LNCaP clone FGC (cell line): ENCODE measurements around the gene CACNA2D3.
A peak's percentile ranks its signal among the peaks of the same experiment; 100 is the strongest.

Experiments used
- DNase-seq: peaks from one replicate; pipeline ENCODE4 v3.0.0-alpha.2; 2011; ENCODE audit warnings: low read depth
- H3K4me3 ChIP-seq: 2 replicates; pipeline ENCODE4 v1.5.1; 2011; ENCODE audit warnings: mild to moderate bottlenecking, low read depth, low read length, control low read depth
- CTCF ChIP-seq: IDR thresholded peaks from 2 replicates; pipeline ENCODE4 v1.5.1; 2012; ENCODE audit warnings: mild to moderate bottlenecking; ENCODE audit not compliant: control insufficient read depth, insufficient read depth; ENCODE audit errors: extremely low read depth

The CACNA2D3 gene

GRCh38 chr3:54358316-54358715 is 236.0 kb downstream of the CACNA2D3 start:
- DNase-seq, result no peak
- TF ChIP-seq CTCF, result no peak
- no peak overlapping the region for H3K4me3 ChIP-seq

GRCh38 chr3:54358969-54359694 is 236.8 kb downstream of the CACNA2D3 start:
- TF ChIP-seq CTCF, result no peak
- peak; percentile 86 for DNase-seq
- no peak overlapping the region for H3K4me3 ChIP-seq

- TF ChIP-seq CTCF, result no peak
- H3K4me3 ChIP-seq, result no peak overlapping the region
- DNase-seq, result no peak
These were observed 238.0 kb downstream of the CACNA2D3 start for GRCh38 chr3:54360320-54360719.

GRCh38 chr3:54361746-54362283 is 239.5 kb downstream of the CACNA2D3 start:
- TF ChIP-seq CTCF, result no peak
- H3K4me3 ChIP-seq, result no peak overlapping the region
- DNase-seq, result no peak

DNA sequence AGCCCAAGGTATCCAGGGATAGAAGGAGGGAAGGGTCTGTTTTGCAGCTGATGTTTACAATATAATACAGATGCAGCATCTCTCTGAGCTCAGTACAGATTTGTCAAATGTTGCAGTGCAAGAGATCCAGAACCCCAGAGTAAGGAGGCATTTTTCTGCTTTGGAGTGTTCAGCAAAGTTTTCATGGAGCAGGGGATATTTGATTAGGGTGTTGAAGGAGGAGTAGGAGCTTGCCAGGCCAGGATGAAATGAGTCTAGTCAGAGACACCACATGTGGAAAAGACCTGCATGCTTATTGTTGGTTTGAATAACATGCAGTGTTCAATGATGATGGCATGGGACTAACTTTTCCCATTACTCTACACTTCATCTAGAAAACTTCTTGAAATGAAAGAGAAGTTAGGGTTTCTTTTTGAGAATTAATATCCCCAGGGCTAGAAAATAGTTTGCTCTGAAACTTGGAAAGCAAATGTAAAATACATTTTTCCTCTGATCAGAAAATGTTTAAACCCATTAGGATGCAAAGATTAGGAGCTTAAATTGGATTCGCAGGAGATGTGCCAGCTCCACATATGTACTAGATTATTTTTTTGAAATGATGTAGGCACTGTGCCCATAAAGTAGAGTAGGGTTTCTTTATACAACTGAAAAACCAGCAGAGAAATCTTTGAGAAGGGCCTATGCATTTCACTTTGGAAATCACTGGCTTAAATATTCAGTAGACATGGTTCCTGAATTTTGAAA is 243.8 kb downstream of the CACNA2D3 start:
- H3K4me3 ChIP-seq, result no peak overlapping the region
- no peak for TF ChIP-seq CTCF
- DNase-seq, result no peak

DNA sequence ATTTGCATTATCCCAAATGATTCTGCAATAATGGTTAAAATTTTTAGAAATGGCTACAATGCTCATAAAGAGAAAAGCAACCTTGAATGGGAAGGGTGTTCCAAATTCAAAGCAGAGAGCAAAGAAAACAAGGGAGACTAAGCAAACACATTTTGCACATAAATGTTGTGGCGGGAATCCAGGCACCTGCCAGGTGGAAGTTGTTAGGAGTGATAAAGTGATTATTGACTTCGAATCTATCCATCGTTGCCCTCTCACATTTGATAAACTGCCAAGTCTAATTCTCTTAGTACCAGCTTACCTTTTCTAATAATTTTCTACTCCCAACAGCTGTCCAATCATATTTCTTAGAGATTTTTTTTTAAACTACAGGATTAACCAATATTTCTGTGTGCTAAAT is 244.5 kb downstream of the CACNA2D3 start:
- DNase-seq, result no peak
- no peak overlapping the region for H3K4me3 ChIP-seq
- no peak for TF ChIP-seq CTCF
